Activated T-helper 2 cell treated with anti-CD3 and anti-CD28 coated beads, Interferon-gamma antibody, Interleukin-2, Interleukin-4, amounts not matched to agents 10 μg/mL and 5 μg/mL and 100 μg/mL, durations not matched to agents 14 hours and 24 hours and 36 hours (primary cell): Measurements from ENCODE around the gene PRR5. TPM values are rescaled to one million over a fixed set of nuclear protein-coding genes. Genes with fewer than 3 reads are reported as not detected.

ENCODE experiments used
- DNase-seq: peaks from one replicate; pipeline ENCODE4 v3.0.0; 2021; ENCODE audit warnings: low spot score
- H3K27ac Mint-ChIP-seq: one replicate; pipeline ENCODE4 v1.8.0; 2021; ENCODE audit warnings: mixed read lengths
- H3K27me3 Mint-ChIP-seq: one replicate; pipeline ENCODE4 v1.8.0; 2021; ENCODE audit warnings: low read depth, mixed read lengths
- H3K36me3 Mint-ChIP-seq: one replicate; pipeline ENCODE4 v1.8.0; 2021; ENCODE audit warnings: low read depth, mixed read lengths
- H3K4me1 Mint-ChIP-seq: one replicate; pipeline ENCODE4 v1.8.0; 2021; ENCODE audit warnings: low read depth, mixed read lengths
- H3K4me3 Mint-ChIP-seq: one replicate; pipeline ENCODE4 v1.8.0; 2021; ENCODE audit warnings: low read depth, mild to moderate bottlenecking, moderate library complexity, mixed read lengths
- H3K9me3 Mint-ChIP-seq: one replicate; pipeline ENCODE4 v1.8.0; 2021; ENCODE audit warnings: mixed read lengths
- intact Hi-C: fragments of 100-400 bp; cut with micrococcal nuclease; formaldehyde crosslinking; loops from one replicate; pipeline ENCODE4 v1.15.1; 2023
- total RNA-seq: library from RNA; stranded (reverse); gene quantifications from 2 replicates; pipeline ENCODE4 v1.2.3, GENCODE V29; 2022

The PRR5 gene
- total RNA-seq, 1 donor from 2014 or later, result 19.8 TPM

- Mint-ChIP-seq H3K36me3 (no peaks in the 10 kb centered on the region), H3K27ac (no peak overlapping the region), H3K9me3 (no peaks in the 10 kb centered on the region), H3K4me3 (peak overlapping the region; percentile 60), H3K4me1 (peaks cover 2% of the 10 kb centered on the region), H3K27me3 (peaks cover 56% of the 10 kb centered on the region)
- intact Hi-C loops, result no loop called here
- DNase-seq, result no peak
Measured at GRCh38 chr22:44753189-44754042, 51.4 kb downstream of the PRR5 start.

DNA sequence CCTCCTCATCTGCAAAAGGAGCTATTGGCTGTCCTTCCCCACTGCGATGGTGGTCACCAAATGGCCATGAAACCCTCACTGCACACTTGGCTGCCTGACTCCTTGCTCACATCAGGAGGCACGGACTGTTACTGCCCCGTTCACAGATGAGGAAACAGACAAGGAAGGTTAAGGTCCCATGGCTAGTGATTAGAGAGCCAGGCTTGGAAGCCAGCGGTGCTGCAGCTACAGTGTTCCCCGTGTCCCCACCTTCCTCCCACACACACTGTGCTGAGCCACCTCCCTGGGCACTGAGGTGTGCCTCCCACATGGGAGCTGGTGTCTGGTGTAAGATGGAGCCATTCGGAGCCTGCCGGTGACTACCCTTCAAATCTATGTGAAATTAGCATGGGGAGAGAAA lies 53.0 kb downstream of the PRR5 start:
- Mint-ChIP-seq H3K27me3 (peaks cover 55% of the 10 kb centered on the region), H3K9me3 (no peaks in the 10 kb centered on the region), H3K4me1 (peaks cover 2% of the 10 kb centered on the region), H3K27ac (no peak overlapping the region), H3K36me3 (no peaks in the 10 kb centered on the region), H3K4me3 (no peak overlapping the region)
- DNase-seq, result no peak
- intact Hi-C loops, result no loop called here

DNA sequence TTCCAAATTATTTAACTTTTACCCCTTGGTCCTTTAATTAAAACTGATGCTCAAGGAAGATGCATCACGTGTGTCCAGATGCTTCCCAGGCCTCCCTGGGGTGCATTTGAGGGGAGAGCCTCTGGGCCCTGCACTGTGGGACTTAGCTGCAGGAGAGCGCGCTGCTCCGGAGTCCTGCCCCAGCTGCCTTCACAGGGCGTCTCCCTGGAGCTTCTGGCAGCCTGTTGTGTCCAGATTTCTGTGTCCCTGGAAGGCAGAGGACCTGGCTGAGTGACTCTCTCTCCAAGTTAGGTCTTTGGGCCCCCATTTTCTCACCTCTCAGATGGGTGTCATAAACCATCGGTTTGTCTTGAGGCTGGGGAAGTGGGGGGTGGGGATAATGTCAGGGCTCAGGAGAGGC lies 53.4 kb downstream of the PRR5 start:
- Mint-ChIP-seq H3K4me3 (no peak overlapping the region), H3K27me3 (peaks cover 54% of the 10 kb centered on the region), H3K36me3 (no peaks in the 10 kb centered on the region), H3K4me1 (peaks cover 2% of the 10 kb centered on the region), H3K27ac (no peak overlapping the region), H3K9me3 (no peaks in the 10 kb centered on the region)
- DNase-seq, result no peak
- intact Hi-C loops, result no loop called here

DNA sequence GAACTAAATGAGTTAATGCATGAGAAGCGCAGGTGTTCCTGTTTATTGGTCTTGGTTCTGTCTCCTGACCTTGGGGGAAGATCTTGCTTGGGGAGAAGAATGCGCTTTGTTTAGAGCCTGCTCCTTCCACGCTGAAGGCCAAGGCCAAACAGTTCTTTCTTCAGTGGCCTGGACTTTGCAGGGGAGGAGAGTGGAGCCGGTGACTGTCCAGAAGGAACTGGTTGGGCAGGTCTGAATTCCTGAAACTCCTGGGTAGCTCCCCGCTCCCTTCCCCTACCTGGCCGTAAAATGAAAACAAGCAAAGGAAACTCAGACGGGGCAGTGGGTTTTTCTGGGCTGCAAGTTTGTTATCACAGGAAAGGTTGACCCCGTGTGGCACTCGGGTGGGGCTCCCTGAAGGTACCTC lies 54.0 kb downstream of the PRR5 start:
- H3K4me1 Mint-ChIP-seq, result peaks cover 2% of the 10 kb centered on the region
- H3K36me3 Mint-ChIP-seq, result no peaks in the 10 kb centered on the region
- H3K9me3 Mint-ChIP-seq, result no peaks in the 10 kb centered on the region
- no peak overlapping the region for H3K27ac Mint-ChIP-seq
- DNase-seq, result no peak
- peaks cover 51% of the 10 kb centered on the region for H3K27me3 Mint-ChIP-seq
- H3K4me3 Mint-ChIP-seq, result no peak overlapping the region
- intact Hi-C loops, result no loop called here

- Mint-ChIP-seq H3K9me3 (no peaks in the 10 kb centered on the region), H3K4me1 (no peaks in the 10 kb centered on the region), H3K4me3 (no peak overlapping the region), H3K36me3 (no peaks in the 10 kb centered on the region), H3K27me3 (peaks cover 34% of the 10 kb centered on the region), H3K27ac (no peak overlapping the region)
- intact Hi-C loops, result no loop called here
- no peak for DNase-seq
Measured at GRCh38 chr22:44758344-44758973, 56.5 kb downstream of the PRR5 start.

- Mint-ChIP-seq H3K27ac (no peak overlapping the region), H3K4me3 (no peak overlapping the region), H3K36me3 (no peaks in the 10 kb centered on the region), H3K27me3 (peaks cover 30% of the 10 kb centered on the region), H3K9me3 (no peaks in the 10 kb centered on the region), H3K4me1 (no peaks in the 10 kb centered on the region)
- intact Hi-C loops, result no loop called here
- no peak for DNase-seq
Measured at GRCh38 chr22:44759001-44759400, 57.0 kb downstream of the PRR5 start.

DNA sequence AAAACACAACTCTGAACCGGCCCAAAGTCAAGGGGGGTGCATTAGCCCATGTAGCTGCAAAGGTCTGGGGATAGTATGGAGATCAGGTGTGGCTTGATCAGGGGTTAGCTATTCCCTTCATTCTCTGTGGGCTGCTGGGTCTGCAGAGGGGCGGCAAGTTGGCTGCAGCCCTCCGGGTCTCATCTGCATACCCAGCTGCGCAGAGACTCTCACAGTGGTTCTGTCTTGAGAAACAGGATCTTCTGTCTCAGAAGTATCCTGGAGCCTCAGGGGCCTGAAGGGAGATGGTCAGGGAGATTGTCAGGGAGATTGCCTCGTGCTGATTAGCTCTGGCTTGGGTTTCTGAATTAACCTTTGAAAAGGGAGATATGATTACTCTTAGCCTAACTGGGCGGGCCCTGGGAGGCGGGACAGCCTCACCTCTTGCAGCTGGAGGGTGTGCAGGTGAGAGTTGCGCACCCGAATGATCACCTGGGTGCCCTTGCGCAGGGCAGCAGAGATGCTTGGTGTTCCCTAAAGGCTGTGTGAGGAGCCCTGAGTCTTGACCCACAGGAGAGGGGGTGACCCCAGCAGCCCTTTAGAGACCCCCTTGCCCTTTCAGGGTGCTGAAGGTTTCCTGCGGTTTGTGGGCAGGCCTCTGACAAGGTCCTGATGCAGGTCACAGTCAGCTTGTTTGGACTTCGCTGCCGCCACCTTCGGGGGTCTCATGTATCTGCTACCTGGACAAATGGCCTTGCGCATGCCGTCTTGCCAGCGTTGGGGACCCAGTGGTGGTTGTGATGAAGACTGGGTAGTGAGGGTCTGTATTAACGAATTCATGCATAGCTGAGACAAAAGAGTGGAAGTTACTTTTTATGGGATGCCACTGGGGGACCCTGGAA lies 57.7 kb downstream of the PRR5 start:
- intact Hi-C loops, result no loop called here
- Mint-ChIP-seq H3K9me3 (no peaks in the 10 kb centered on the region), H3K36me3 (no peaks in the 10 kb centered on the region)

DNA sequence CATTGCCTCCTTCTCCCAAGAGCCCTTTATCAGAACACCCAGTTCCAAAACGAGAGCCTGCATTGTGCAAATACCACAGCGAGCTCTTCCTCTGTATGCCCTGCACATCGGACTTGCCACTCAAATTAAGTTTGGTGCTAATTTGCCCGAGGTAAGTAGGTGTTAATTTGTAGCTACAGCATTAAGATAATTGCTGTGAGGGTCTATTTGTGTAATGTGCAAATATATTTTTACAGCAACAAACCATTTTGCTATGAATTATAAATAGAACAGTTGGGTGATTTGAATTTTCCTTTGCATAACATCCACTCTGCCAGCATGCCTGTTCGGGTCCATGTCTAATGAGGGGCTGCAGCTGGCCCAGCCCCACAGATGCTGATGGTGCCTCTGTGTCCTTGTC lies 58.5 kb downstream of the PRR5 start:
- Mint-ChIP-seq H3K9me3 (no peaks in the 10 kb centered on the region), H3K4me3 (no peak overlapping the region), H3K36me3 (no peaks in the 10 kb centered on the region), H3K27ac (no peak overlapping the region), H3K27me3 (peaks cover 15% of the 10 kb centered on the region), H3K4me1 (no peaks in the 10 kb centered on the region)
- no peak for DNase-seq
- intact Hi-C loops, result no loop called here

More for the DNA sequence above, 57.7 kb downstream of the PRR5 start:
- no peaks in the 10 kb centered on the region for H3K4me1 Mint-ChIP-seq
- no peak overlapping the region for H3K27ac Mint-ChIP-seq
- DNase-seq, result no peak
- H3K4me3 Mint-ChIP-seq, result no peak overlapping the region
- peaks cover 23% of the 10 kb centered on the region for H3K27me3 Mint-ChIP-seq

GRCh38 chr22:44761025-44761424 lies 59.0 kb downstream of the PRR5 start:
- no peak for DNase-seq
- no peak overlapping the region for H3K4me3 Mint-ChIP-seq
- no peaks in the 10 kb centered on the region for H3K36me3 Mint-ChIP-seq
- no peaks in the 10 kb centered on the region for H3K9me3 Mint-ChIP-seq
- H3K4me1 Mint-ChIP-seq, result no peaks in the 10 kb centered on the region
- no peak overlapping the region for H3K27ac Mint-ChIP-seq
- intact Hi-C loops, result no loop called here
- H3K27me3 Mint-ChIP-seq, result peaks cover 10% of the 10 kb centered on the region

DNA sequence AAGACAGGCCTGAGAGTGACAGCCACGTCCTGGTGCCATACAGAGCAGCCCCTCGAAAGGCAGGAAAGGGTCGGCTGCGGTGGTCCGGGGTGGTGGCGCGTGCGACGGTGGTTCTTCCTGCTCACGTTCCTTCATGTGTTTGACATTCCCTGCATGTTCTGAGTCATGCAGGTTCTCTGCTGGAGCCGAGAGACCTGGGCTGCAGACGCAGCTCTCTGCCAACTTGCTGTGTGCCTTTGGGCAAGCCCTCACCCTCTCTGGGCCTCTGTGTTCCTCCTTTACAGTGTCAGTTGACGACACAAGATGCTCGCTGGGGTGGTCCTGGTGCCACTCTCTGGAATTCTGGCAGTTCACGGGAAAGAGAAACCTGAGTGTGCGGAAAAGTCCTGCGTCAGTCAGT lies 62.4 kb downstream of the PRR5 start:
- intact Hi-C loops, result no loop called here
- no peak for DNase-seq
- Mint-ChIP-seq H3K9me3 (no peaks in the 10 kb centered on the region), H3K36me3 (no peaks in the 10 kb centered on the region), H3K27ac (no peak overlapping the region), H3K4me3 (no peak overlapping the region), H3K4me1 (no peaks in the 10 kb centered on the region), H3K27me3 (no peaks in the 10 kb centered on the region)

DNA sequence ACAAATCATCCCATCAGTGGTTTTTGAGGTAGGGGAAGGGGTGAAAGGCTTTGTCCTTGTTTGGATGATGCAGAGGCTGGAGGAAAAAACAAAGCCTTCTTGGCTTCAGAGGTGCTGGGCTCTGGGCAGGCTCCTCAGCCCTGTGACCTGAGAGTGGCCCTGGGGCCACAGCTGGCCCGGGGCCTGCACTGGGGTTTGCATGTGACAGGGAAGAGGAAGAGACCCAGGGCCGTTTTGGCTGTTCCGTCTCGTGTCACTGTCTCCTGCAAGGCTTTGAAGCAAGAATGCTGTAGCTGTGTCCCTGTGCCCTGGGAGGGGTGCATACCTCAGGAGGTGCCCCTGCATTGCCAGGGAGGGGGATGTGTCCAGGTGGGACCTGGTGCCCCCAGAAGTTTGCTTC lies 63.0 kb downstream of the PRR5 start:
- Mint-ChIP-seq H3K9me3 (no peaks in the 10 kb centered on the region), H3K27me3 (no peaks in the 10 kb centered on the region), H3K4me1 (no peaks in the 10 kb centered on the region), H3K36me3 (no peaks in the 10 kb centered on the region), H3K4me3 (no peak overlapping the region), H3K27ac (no peak overlapping the region)
- DNase-seq, result no peak
- intact Hi-C loops, result no loop called here

GRCh38 chr22:44765571-44766285 lies 63.7 kb downstream of the PRR5 start:
- Mint-ChIP-seq H3K4me1 (no peaks in the 10 kb centered on the region), H3K4me3 (no peak overlapping the region), H3K9me3 (no peaks in the 10 kb centered on the region), H3K27me3 (no peaks in the 10 kb centered on the region), H3K36me3 (no peaks in the 10 kb centered on the region), H3K27ac (no peak overlapping the region)
- intact Hi-C loops, result no loop called here
- DNase-seq, result no peak
